Activated effector memory CD4-positive, alpha-beta T cell treated with anti-CD3 and anti-CD28 coated beads, Interleukin-2, amount 50 U/mL, for 16 hours (primary cell): ENCODE data around the gene MYBBP1A.
"Not testable (repeated sequence)": the region's sequence is repeated elsewhere in the genome, so short reads cannot be mapped to it uniquely, and the experiment has no call there.

Experiments
- DNase-seq: peaks from one replicate; pipeline ENCODE4 v3.0.0-alpha.2; 2020

The MYBBP1A gene

GRCh38 chr17:4588391-4588790 lies 33.2 kb upstream of the MYBBP1A start:
- no peak for DNase-seq

- no peak for DNase-seq
These were observed 32.6 kb upstream of the MYBBP1A start for GRCh38 chr17:4587803-4588202.

DNA sequence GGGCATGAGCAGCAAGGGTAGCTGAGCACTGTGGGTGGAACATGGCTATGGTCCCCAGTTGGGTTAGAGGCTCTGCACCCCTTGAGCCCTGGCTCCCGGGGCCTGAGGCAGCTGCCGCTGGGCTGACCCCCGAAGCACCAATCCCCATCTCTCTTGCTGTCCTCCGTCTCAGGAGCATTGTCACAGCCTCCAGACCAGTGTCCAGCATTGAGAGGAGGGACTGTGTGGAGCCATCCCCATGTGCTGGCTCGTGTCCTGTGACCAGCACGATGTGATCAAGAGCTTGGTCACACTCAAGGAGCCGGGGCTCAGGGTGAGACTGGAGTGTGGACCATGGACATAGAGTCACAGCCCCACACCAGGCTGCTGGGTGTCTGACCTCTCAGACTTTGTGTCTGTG lies 32.0 kb upstream of the MYBBP1A start:
- DNase-seq, result no peak

- DNase-seq, result no peak
These were observed 30.9 kb upstream of the MYBBP1A start for GRCh38 chr17:4586043-4586442.

DNA sequence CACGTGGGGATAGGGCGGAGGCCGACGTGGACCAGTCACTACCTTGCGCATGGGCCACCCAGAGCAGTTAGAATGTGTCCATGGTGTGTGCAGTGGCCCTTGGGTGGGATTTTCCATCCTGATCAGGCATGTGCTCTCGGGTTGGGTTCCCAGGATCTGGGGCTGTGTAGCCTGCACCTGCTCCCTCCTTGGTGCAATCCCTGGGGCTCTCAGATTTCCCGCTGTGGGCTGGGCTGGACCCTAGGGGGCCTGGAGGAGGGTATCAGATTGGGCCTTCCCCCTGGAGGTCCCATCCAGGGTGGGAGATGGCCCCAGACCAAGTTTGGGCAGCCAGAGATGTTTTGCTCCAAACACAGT lies 30.4 kb upstream of the MYBBP1A start:
- no peak for DNase-seq

GRCh38 chr17:4584917-4585637 lies 29.9 kb upstream of the MYBBP1A start:
- DNase-seq, result no peak

DNA sequence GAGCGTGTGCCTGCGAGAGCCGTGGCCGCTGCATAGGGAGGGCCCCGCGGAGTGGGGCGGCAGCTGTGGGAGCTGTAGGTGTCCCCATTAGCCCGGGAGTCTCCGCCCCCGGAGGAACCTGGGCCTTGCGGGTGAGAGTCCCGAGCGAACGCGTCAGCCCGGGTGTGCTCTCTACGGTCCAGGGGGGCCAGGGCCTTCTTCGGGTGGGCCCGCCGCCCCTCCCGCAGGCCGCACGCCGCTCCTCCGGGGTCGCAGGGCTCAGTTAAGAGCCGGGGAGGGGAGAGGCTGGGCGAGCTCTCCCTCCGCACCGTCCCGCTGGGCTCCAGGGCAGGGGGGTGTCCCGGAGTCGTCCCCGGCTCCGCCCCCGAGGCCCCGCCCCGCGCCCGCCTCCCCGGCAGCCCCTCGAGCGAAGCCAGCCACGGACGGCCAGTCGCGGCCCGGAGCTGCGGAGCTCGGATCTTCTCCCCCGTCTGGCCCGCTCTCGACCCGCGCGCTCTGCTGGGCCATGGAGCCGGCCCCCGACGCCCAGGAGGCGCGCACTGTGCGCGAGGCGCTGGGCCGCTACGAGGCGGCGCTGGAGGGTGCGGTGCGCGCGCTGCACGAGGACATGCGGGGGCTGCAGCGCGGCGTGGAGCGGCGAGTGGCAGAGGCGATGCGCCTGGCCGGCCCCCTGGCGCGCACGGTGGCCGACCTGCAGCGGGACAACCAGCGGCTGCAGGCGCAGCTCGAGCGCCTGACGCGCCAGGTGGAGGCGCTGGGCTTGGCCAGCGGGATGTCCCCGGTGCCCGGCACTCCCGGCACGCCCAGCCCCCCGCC lies 29.1 kb upstream of the MYBBP1A start, which contains the start of gene SMTNL2:
Gene SMTNL2, plus strand, starts transcription at position 429 of the 816 bp plus-strand sequence. Its CDS starts 77 bp downstream, at position 506.
- peak; percentile 67 for DNase-seq

- no peak for DNase-seq
These were observed 28.6 kb upstream of the MYBBP1A start for GRCh38 chr17:4583782-4584100.

DNA sequence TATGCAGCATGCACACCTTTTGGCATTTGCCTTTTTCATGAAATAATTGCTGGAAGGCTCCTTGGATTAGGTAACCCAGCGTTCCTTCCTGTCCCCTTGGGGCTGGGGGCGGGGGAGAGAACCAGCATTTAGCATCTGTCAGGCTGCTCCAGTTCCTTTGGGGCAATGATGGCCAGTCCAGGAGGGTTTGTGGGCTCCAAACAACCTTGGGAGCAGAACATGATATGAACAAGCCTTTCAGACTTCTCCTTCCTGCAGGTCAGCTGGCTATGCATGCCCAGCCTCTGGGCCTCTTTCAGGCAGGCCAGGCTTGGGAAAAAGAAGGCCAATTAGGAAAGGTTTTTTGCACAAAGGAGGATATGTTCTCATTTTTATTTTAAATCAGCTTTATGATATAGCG lies 28.0 kb upstream of the MYBBP1A start:
- no peak for DNase-seq

DNA sequence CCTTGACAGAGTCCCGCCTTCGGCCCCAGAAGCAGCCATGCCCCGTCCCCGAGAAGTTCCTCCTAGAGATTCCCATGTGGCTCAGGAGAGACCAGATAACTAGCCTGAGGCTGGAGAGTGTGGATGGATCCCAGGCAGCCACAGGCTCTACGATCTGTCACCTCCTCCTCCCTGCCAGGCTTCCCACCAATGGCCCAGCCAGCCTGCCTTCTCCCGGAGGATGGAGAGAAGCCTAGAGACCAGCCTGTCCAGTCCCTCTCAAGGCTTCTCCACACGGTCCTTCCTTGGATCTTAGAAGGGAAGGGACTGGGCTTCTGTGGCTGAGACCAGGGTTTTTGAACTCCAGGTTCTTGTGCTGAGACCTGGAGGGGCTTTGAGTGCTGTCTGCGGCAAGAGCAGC lies 27.5 kb upstream of the MYBBP1A start:
- no peak for DNase-seq

- no peak for DNase-seq
These were observed 26.9 kb upstream of the MYBBP1A start for GRCh38 chr17:4582101-4582501.

- DNase-seq, result no peak
These were observed 25.1 kb upstream of the MYBBP1A start for GRCh38 chr17:4580291-4580690.

DNA sequence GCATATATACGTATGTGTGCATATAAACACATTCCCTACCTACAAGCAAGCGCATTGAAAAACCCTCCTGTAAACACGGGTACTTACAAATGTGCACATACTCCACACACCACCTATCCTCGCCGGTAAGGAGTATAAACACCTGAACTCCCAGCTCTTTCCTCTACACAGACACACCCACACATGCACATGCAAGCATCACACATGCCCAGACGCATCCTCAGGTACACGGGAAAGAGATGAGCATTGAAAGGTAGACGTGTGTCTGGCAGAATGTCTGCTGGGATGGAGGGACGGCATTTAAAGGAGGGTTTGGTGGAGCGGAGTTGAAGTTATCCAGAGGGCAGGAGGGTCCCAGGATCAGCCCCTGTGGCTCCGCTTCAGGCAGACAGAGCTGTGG lies 24.5 kb upstream of the MYBBP1A start:
- no peak for DNase-seq

DNA sequence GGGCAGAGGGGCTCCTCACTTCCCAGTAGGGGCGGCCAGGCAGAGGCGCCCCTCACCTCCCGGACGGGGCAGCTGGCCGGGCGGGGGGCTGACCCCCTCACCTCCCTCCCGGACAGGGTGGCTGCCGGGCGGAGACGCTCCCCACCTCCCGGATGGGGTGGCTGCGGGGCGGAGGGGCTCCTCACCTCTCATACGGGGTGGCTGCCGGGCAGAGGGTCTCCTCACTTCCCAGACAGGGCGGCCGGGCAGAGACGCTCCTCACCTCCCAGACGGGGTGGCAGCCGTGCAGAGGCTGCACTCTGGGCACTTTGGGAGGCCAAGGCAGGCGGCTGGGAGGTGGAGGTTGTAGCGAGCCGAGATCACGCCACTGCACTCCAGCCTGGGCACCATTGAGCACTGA lies 23.2 kb upstream of the MYBBP1A start:
- DNase-seq, result not testable (repeated sequence)

- DNase-seq, result no peak
These were observed 22.3 kb upstream of the MYBBP1A start for GRCh38 chr17:4577386-4577993.

- no peak for DNase-seq
These were observed 21.6 kb upstream of the MYBBP1A start for GRCh38 chr17:4576729-4577322.

DNA sequence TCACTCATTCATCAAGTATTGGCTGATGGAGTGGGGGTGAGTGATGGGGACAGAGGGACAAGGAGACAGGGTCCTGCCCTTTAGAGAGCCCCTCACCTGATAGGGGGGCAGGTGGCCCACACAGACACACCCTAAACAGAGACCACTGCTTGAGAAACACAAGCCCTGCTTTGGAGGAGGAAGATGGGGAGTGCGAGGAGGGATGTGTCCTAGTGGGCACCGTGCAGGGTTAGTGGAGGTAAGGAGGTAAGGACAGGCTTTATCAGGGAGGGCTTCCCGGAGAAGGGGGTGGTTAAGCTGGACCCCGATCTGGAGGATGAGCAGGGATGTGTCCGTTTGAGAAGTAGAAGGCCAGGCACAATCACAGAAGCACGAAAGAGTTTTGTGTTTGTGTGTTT lies 21.0 kb upstream of the MYBBP1A start:
- no peak for DNase-seq

DNA sequence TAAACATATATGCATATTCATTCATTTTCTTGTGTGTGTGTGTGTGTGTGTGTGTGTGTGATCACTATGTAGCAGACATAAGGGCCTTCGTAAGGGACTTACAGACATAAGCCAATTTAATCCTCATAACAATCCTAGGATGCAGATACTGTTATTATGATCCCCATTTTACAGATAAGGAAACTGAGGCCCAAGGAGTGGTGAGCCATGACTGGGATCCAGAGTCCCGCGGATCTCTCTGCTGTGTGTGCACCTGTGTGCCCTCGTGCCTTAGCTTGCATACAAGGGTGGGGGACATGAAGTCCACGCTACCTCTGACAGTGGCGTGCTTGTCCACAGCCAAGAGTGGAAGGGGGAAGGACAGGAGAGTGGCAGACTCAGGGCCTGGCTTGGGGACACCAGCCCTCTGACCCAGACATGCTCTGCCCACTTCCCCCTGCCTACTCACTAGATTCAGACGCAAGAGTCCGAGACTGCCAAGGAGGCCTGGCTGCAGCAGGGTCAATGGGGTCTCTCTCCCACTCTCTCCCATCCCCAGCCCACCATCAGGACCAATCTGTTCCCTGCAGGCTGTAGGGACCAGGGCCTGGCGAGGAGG lies 19.4 kb upstream of the MYBBP1A start:
- DNase-seq, result no peak

- peak; percentile 89 for DNase-seq
These were observed 18.5 kb upstream of the MYBBP1A start for GRCh38 chr17:4573669-4574068.

- DNase-seq, result no peak
These were observed 17.9 kb upstream of the MYBBP1A start for GRCh38 chr17:4573115-4573514.

- no peak for DNase-seq
These were observed 16.9 kb upstream of the MYBBP1A start for GRCh38 chr17:4572131-4572530.

DNA sequence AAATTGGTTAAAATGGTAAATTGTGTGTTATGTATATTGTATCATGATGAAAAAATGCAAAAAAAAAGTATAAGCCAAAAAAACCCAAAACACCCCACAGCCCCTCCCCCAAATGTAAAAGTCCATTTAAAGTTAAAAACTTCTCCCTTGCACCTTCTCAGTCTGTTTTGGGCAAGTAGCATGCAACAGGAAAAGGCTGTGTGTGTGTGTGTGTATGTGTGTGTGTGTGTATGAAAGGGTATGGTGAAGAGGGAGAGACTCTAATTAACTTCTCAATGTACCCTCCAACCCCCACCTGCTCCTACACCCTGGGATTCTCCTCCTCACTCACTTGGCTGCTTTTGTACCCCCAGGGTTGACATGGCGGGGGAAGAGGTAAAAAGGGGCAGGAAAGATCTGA lies 14.4 kb upstream of the MYBBP1A start:
- no peak for DNase-seq

GRCh38 chr17:4566785-4567184 lies 11.6 kb upstream of the MYBBP1A start:
- DNase-seq, result peak; percentile 71
